OCI-LY7 (cell line): ENCODE data around the gene S1PR4. TPM values are rescaled to one million over a fixed set of nuclear protein-coding genes. Genes with fewer than 3 reads are reported as not detected.

Experiments
- BruUV-seq: library from RNA; stranded (reverse); fragments of 400-500 nt; replicated peaks from 2 replicates; lab custom pipeline; 2021; lab: Mats Ljungman, UMichigan
- CTCF ChIA-PET: fragments of 300-600 bp; sonication (Branson Sonifier 250); formaldehyde crosslinking; loops from one replicate; lab custom pipeline; 2022; ENCODE audit warnings: antibody characterized with exemption; ENCODE audit not compliant: unreplicated experiment; lab: Charles Lee
- POLR2A ChIA-PET: fragments of 300-600 bp; sonication (Branson Sonifier 250); formaldehyde crosslinking; loops from one replicate; lab custom pipeline; 2022; ENCODE audit warnings: antibody characterized with exemption; lab: Charles Lee
- DNase-seq: peaks from one replicate; pipeline ENCODE4 v3.0.0-alpha.2; 2015; ENCODE audit warnings: low spot score
- H2AFZ ChIP-seq: fragments of 200-600 bp; sonication (generic), shearing (Covaris generic); 2 replicates; pipeline ENCODE4 v1.6.1; 2014; ENCODE audit warnings: mild to moderate bottlenecking, antibody characterized with exemption, low read length, moderate library complexity
- H3K27ac ChIP-seq: fragments of 200-600 bp; sonication (generic); 2 replicates; pipeline ENCODE4 v1.5.1; 2014; ENCODE audit warnings: mixed run types, low read depth, mild to moderate bottlenecking, moderate library complexity, low read length, inconsistent platforms; ENCODE audit not compliant: poor library complexity, severe bottlenecking
- H3K36me3 ChIP-seq: fragments of 200-600 bp; sonication (generic); 2 replicates; pipeline ENCODE4 v1.6.1; 2014; ENCODE audit warnings: mild to moderate bottlenecking, antibody characterized with exemption, low read length, moderate library complexity, mixed read lengths; ENCODE audit not compliant: insufficient read depth
- H3K4me1 ChIP-seq: fragments of 200-600 bp; sonication (generic); 2 replicates; pipeline ENCODE4 v1.5.1; 2014; ENCODE audit warnings: mild to moderate bottlenecking, low read length; ENCODE audit not compliant: insufficient read depth, poor library complexity, severe bottlenecking
- H3K4me2 ChIP-seq: fragments of 200-600 bp; sonication (generic); 2 replicates; pipeline ENCODE4 v1.6.1; 2014; ENCODE audit warnings: mild to moderate bottlenecking, low read length
- H3K4me3 ChIP-seq: fragments of 200-600 bp; sonication (generic); 2 replicates; pipeline ENCODE4 v1.5.1; 2014; ENCODE audit warnings: mild to moderate bottlenecking, low read depth, low read length; ENCODE audit not compliant: poor library complexity, severe bottlenecking
- H3K79me2 ChIP-seq: fragments of 200-600 bp; sonication (generic); 2 replicates; pipeline ENCODE4 v1.6.1; 2016; ENCODE audit warnings: low read depth, mild to moderate bottlenecking, low read length, moderate library complexity, mixed read lengths; ENCODE audit not compliant: insufficient read depth
- H3K9me2 ChIP-seq: fragments of 200-600 bp; sonication (generic); 2 replicates; pipeline ENCODE4 v1.6.1; 2016; ENCODE audit warnings: mild to moderate bottlenecking, low read length, mixed read lengths; ENCODE audit not compliant: insufficient read depth
- H3K9me3 ChIP-seq: fragments of 200-600 bp; sonication (generic); 2 replicates; pipeline ENCODE4 v1.6.1; 2014; ENCODE audit warnings: mild to moderate bottlenecking, mixed run types, low read length, mixed read lengths
- H4K20me1 ChIP-seq: fragments of 200-600 bp; sonication (generic); 2 replicates; pipeline ENCODE4 v1.6.1; 2014; ENCODE audit warnings: mild to moderate bottlenecking, antibody characterized with exemption, low read length, moderate library complexity, mixed read lengths; ENCODE audit not compliant: insufficient read depth
- EZH2phosphoT487 ChIP-seq: fragments of 200-600 bp; sonication (generic); IDR thresholded peaks from 2 replicates; pipeline ENCODE4 v1.6.1; 2018; ENCODE audit warnings: low read depth, borderline replicate concordance, mild to moderate bottlenecking, mixed run types, antibody characterized with exemption, low read length, moderate library complexity, mixed read lengths
- intact Hi-C: fragments of 100-400 bp; cut with micrococcal nuclease; formaldehyde crosslinking; loops from one replicate; pipeline ENCODE4 v1.10.0; 2022; ENCODE audit not compliant: unreplicated experiment
- total RNA-seq, 2 experiments: library from RNA; depleted of rRNA in 1 of 2; stranded (reverse); fragments of >200 nt in 1 of 2; shearing (Covaris generic) in 1 of 2; gene quantifications; 2 replicates each; pipeline ENCODE4 v1.2.3, GENCODE V29; 2014 to 2022
- TF ChIP-seq, protein P1 (sequence below): fragments of 200-600 bp; sonication (generic); conservative IDR thresholded peaks from 2 replicates; pipeline ENCODE4 v1.5.1; 2014; ENCODE audit warnings: mild to moderate bottlenecking, antibody characterized with exemption, low read length, moderate library complexity, mixed read lengths

S1PR4 gene
- total RNA-seq, 2 experiments from 2014 or later, result 25.8 to 34.1 TPM

- Histone ChIP-seq H2AFZ (no peak overlapping the region), H3K4me1 (no peaks in the 10 kb centered on the region), H3K4me3 (no peak overlapping the region), H3K79me2 (peaks cover 17% of the 10 kb centered on the region), H3K9me3 (no peaks in the 10 kb centered on the region), H3K9me2 (no peaks in the 10 kb centered on the region), H4K20me1 (no peaks in the 10 kb centered on the region), H3K27ac (no peak overlapping the region), H3K36me3 (peaks cover 63% of the 10 kb centered on the region), H3K4me2 (no peak overlapping the region)
- ChIA-PET CTCF (no interaction called here), POLR2A (interaction anchor here (1.2 kb wide), 1 partner anchor 19 kb away, joined by 7 read pairs; no protein-coding TSS in a partner anchor)
- TF ChIP-seq, protein P1, sequence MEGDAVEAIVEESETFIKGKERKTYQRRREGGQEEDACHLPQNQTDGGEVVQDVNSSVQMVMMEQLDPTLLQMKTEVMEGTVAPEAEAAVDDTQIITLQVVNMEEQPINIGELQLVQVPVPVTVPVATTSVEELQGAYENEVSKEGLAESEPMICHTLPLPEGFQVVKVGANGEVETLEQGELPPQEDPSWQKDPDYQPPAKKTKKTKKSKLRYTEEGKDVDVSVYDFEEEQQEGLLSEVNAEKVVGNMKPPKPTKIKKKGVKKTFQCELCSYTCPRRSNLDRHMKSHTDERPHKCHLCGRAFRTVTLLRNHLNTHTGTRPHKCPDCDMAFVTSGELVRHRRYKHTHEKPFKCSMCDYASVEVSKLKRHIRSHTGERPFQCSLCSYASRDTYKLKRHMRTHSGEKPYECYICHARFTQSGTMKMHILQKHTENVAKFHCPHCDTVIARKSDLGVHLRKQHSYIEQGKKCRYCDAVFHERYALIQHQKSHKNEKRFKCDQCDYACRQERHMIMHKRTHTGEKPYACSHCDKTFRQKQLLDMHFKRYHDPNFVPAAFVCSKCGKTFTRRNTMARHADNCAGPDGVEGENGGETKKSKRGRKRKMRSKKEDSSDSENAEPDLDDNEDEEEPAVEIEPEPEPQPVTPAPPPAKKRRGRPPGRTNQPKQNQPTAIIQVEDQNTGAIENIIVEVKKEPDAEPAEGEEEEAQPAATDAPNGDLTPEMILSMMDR, result no peak
- no peak for TF ChIP-seq EZH2phosphoT487
- TSS peak; percentile 67 for BruUV-seq
- no peak for DNase-seq
- intact Hi-C loops, result no loop called here
Measured at GRCh38 chr19:3194106-3195087, 15.8 kb downstream of the S1PR4 start.

DNA sequence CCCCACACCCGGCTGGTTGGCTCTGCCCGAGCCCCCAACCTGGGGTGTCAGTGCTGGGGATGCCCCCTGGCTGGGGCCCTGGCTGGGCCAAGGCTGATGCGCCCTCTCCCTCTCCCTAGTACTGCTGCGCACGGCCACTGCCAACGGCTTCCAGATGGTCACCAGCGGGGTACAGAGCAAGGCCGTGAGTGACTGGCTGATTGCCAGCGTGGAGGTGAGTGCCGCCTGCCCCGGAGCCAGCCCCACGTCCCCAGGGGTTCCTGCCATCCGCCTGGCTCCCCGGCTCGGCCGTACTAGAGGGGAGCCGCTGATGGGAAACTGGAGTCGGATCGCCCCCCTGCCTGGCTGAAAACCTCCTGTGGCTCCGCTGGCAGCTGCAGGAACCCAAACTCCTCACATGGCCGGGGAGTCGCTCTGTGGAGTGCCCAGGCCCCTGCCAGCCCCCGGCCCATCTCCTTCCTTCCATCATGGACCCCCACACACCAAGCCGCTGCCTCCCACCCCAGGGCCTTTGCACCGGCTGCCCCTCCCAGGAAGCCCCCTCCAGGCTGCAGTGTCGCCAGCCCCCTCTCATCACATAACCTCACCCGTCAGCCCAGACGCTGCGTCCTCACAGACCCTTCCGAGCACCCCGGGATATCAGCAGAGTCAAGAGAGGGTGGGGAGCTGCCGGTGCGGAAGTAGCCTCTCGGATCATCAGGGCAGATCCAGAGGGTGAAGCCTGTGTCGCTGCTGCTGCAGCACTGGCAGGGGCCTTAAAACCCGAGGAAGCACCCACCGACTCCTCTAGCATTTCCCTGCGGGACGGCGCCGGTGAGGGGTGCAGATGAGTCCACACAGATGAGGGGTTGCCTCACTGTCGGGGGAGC, 17.7 kb downstream of the S1PR4 start:
- Histone ChIP-seq H3K9me2 (no peaks in the 10 kb centered on the region), H3K4me3 (no peak overlapping the region), H3K4me2 (no peak overlapping the region), H3K9me3 (no peaks in the 10 kb centered on the region), H2AFZ (no peak overlapping the region), H3K27ac (no peak overlapping the region), H3K79me2 (peaks cover 5% of the 10 kb centered on the region; the same call in 1 of the 2 replicates), H3K4me1 (no peaks in the 10 kb centered on the region), H3K36me3 (peaks cover 64% of the 10 kb centered on the region), H4K20me1 (no peaks in the 10 kb centered on the region)
- ChIA-PET POLR2A (no interaction called here), CTCF (no interaction called here)
- no peak for DNase-seq
- intact Hi-C loops, result no loop called here
- BruUV-seq, result no TSS peak
- TF ChIP-seq EZH2phosphoT487, result no peak
- TF ChIP-seq, protein P1, result no peak
